ENCODE data around the gene CST7. TPM values are rescaled to one million over a fixed set of nuclear protein-coding genes. Genes with fewer than 3 reads are reported as not detected.

The CST7 gene
- total and polyA plus RNA-seq, 2 donors (not counting 3 experiments of a cell fraction or from before 2014, with no cell fraction given), result not detected

DNA sequence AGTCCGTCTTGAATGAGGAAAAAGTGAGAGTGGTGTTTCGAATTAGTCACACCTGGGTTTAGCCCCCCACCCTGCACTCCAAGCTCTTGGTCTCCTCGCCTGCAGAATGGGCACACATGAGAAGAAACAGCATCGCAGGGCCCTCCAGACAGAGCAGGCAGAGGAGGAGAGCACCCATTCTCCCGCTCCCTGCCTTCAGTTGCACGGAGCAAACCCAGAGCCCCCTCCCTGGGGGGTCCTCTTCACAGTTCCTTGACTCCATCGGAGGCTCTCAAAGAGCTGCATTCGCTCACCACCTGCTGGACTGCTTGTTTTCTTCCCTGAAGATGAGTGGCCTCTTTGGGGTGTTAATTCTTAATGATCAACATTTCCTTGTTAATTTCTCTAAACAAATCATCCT, 5.1 kb downstream of the CST7 start:
- no peaks in the 10 kb centered on the region for H4K20me1 ChIP-seq (replicated peaks; ENCODE audit: control insufficient read depth, extremely low read depth, insufficient read depth, low read length)
- BruUV-seq (replicated peaks), result no TSS peak
- no peaks in the 10 kb centered on the region for H3K9me1 ChIP-seq (replicated peaks; ENCODE audit: control insufficient read depth, extremely low read depth, insufficient read depth, low read length)
- no peak overlapping the region for H3K27ac ChIP-seq (ENCODE audit: insufficient read depth, low read depth, low read length)
- dilution Hi-C loops (cut with MboI; ENCODE audit: extremely low pct_ligation_motif_present, low sequenced_read_pairs) (no loop called here), intact Hi-C loops (cut with micrococcal nuclease) (no loop called here)
- FAIRE-seq (no peak), DNase-seq (ENCODE audit: low read depth, low spot score) (no peak)
- no peak overlapping the region for H3K4me3 ChIP-seq (replicated peaks in 1 of 3; ENCODE audit: insufficient read depth in 1 of 3, low read depth in 1 of 3, low read length in 3 of 3)
- no peak overlapping the region for H3K4me2 ChIP-seq (ENCODE audit: insufficient read depth, low read length)
- H3K9ac ChIP-seq (replicated peaks; ENCODE audit: extremely low read depth, insufficient read depth, low read length), result no peak overlapping the region
- H3K79me2 ChIP-seq (ENCODE audit: control insufficient read depth, insufficient read depth, low read length), result no peaks in the 10 kb centered on the region
- no peaks in the 10 kb centered on the region for H3K4me1 ChIP-seq (ENCODE audit: control insufficient read depth, extremely low read depth, insufficient read depth, low read length)
- H3K36me3 ChIP-seq (ENCODE audit: control insufficient read depth in 2 of 2, extremely low read depth in 1 of 2, insufficient read depth in 2 of 2, low read length in 2 of 2), result peaks cover 0 to 2% of the 10 kb centered on the region in 2 experiments
- no peaks in the 10 kb centered on the region for H3K27me3 ChIP-seq (ENCODE audit: control insufficient read depth in 2 of 2, insufficient read depth in 2 of 2, low read length in 2 of 2)
- CTCF ChIA-PET, result interaction anchor here (1.3 kb wide), 1 partner anchor 22 kb away, joined by 3 read pairs; no protein-coding TSS in a partner anchor
- no peak overlapping the region for H2AFZ ChIP-seq (ENCODE audit: low read depth, low read length)
- no peaks in the 10 kb centered on the region for H3K9me3 ChIP-seq (replicated peaks; ENCODE audit: control insufficient read depth, insufficient read depth, low read length)
- TF ChIP-seq POLR2AphosphoS5 (IDR thresholded peaks at IDR 0.05; ENCODE audit: insufficient read depth, low read depth, low read length), result no peak
- TF ChIP-seq, protein P1, sequence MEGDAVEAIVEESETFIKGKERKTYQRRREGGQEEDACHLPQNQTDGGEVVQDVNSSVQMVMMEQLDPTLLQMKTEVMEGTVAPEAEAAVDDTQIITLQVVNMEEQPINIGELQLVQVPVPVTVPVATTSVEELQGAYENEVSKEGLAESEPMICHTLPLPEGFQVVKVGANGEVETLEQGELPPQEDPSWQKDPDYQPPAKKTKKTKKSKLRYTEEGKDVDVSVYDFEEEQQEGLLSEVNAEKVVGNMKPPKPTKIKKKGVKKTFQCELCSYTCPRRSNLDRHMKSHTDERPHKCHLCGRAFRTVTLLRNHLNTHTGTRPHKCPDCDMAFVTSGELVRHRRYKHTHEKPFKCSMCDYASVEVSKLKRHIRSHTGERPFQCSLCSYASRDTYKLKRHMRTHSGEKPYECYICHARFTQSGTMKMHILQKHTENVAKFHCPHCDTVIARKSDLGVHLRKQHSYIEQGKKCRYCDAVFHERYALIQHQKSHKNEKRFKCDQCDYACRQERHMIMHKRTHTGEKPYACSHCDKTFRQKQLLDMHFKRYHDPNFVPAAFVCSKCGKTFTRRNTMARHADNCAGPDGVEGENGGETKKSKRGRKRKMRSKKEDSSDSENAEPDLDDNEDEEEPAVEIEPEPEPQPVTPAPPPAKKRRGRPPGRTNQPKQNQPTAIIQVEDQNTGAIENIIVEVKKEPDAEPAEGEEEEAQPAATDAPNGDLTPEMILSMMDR (IDR thresholded peaks at IDR 0.05; ENCODE audit: extremely low read depth in 1 of 2, insufficient read depth in 1 of 2, low read depth in 1 of 2, low read length in 2 of 2), result no peak
- no peak for TF ChIP-seq MYC (IDR thresholded peaks at IDR 0.05; ENCODE audit: low read depth, low read length)
- TF ChIP-seq GATA2 (IDR thresholded peaks at IDR 0.05; ENCODE audit: insufficient read depth, insufficient read length, low read depth, low read length), result no peak
- TF ChIP-seq FOS (IDR thresholded peaks at IDR 0.05; ENCODE audit: borderline replicate concordance, insufficient read depth, low read length), result no peak
- TF ChIP-seq, protein P2, sequence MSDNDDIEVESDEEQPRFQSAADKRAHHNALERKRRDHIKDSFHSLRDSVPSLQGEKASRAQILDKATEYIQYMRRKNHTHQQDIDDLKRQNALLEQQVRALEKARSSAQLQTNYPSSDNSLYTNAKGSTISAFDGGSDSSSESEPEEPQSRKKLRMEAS (IDR thresholded peaks at IDR 0.05; ENCODE audit: insufficient read depth, insufficient read length), result no peak
- TF ChIP-seq POLR2A (IDR thresholded peaks at IDR 0.05; ENCODE audit: low read depth, low read length), result no peak
- no peak for TF ChIP-seq EZH2 (IDR thresholded peaks at IDR 0.05; ENCODE audit: borderline replicate concordance, low read depth, low read length, severe bottlenecking)
- TF ChIP-seq JUN (IDR thresholded peaks at IDR 0.05; ENCODE audit: borderline replicate concordance, insufficient read depth, insufficient read length, low read depth), result no peak
- POLR2A ChIA-PET, result no interaction called here

Measured in endothelial cell of umbilical vein (primary cell).